Naive thymus-derived CD4-positive, alpha-beta T cell (primary cell): ENCODE results near the gene PCDHGA5. TPM values are rescaled to one million over a fixed set of nuclear protein-coding genes. Genes with fewer than 3 reads are reported as not detected.
A peak's percentile ranks its signal among the peaks of the same experiment; 100 is the strongest.
"Not testable (repeated sequence)": the region's sequence is repeated elsewhere in the genome, so short reads cannot be mapped to it uniquely, and the experiment has no call there.

ENCODE experiments used
- ATAC-seq: fragments of 150-1000 bp; cut with Tn5 transposase; 2 replicates; pipeline ENCODE4 v1.10.0; 2021; ENCODE audit warnings: mild to moderate bottlenecking, moderate library complexity
- CTCF ChIA-PET: fragments of 350-600 bp; sonication (Branson Sonifier 250); formaldehyde crosslinking; loops from one replicate; lab custom pipeline; 2021; ENCODE audit warnings: antibody characterized with exemption; lab: Charles Lee
- POLR2A ChIA-PET: fragments of 350-600 bp; sonication (Branson Sonifier 250); formaldehyde crosslinking; loops from one replicate; lab custom pipeline; 2021; ENCODE audit warnings: antibody characterized with exemption, inconsistent platforms; lab: Charles Lee
- DNase-seq, 9 donors: peaks; one replicate each; pipeline versions ENCODE4 v3.0.0 to v3.0.0-alpha.2; 2020 to 2022; ENCODE audit warnings: mixed read lengths in 1 of 9
- H3K27ac ChIP-seq: one replicate; pipeline ENCODE4 v1.7.0; 2013; ENCODE audit warnings: mild to moderate bottlenecking, low read depth, low read length, moderate library complexity
- H3K27me3 ChIP-seq, 2 donors: one replicate each; pipeline ENCODE4 v1.7.0; 2013; ENCODE audit warnings: low read length in 2 of 2, mild to moderate bottlenecking in 2 of 2, moderate library complexity in 2 of 2; ENCODE audit not compliant: control insufficient read depth in 2 of 2, insufficient read depth in 2 of 2
- H3K36me3 ChIP-seq, 3 experiments: 1 replicate in 2 of 3; 2 replicates in 1 of 3; pipeline ENCODE4 v1.7.0; 2013; ENCODE audit warnings: low read length in 3 of 3, mild to moderate bottlenecking in 3 of 3, moderate library complexity in 1 of 3; ENCODE audit not compliant: insufficient read depth in 3 of 3, control insufficient read depth in 2 of 3
- H3K4me1 ChIP-seq, 2 donors: one replicate each; pipeline ENCODE4 v1.7.0; 2013; ENCODE audit warnings: low read length in 2 of 2, mild to moderate bottlenecking in 2 of 2, moderate library complexity in 1 of 2; ENCODE audit not compliant: control insufficient read depth in 2 of 2, insufficient read depth in 2 of 2
- H3K4me3 ChIP-seq: 2 replicates; pipeline ENCODE4 v1.7.0; 2013; ENCODE audit warnings: mild to moderate bottlenecking, low read length
- H3K9me3 ChIP-seq, 3 experiments: 1 replicate in 2 of 3; 2 replicates in 1 of 3; pipeline ENCODE4 v1.7.0; 2013; ENCODE audit warnings: low read length in 3 of 3; ENCODE audit not compliant: control insufficient read depth in 2 of 3
- H3K27ac Mint-ChIP-seq, 9 donors: one replicate each; pipeline ENCODE4 v1.8.0; 2020 to 2022; ENCODE audit warnings: mixed read lengths in 9 of 9, mild to moderate bottlenecking in 8 of 9, moderate library complexity in 5 of 9, inconsistent platforms in 2 of 9
- H3K27me3 Mint-ChIP-seq, 5 donors: one replicate each; pipeline ENCODE4 v1.8.0; 2021 to 2022; ENCODE audit warnings: mixed read lengths in 5 of 5, mild to moderate bottlenecking in 1 of 5
- H3K36me3 Mint-ChIP-seq, 5 donors: one replicate each; pipeline ENCODE4 v1.8.0; 2020 to 2022; ENCODE audit warnings: mixed read lengths in 5 of 5, mild to moderate bottlenecking in 3 of 5, inconsistent platforms in 1 of 5
- H3K4me1 Mint-ChIP-seq, 7 donors: one replicate each; pipeline ENCODE4 v1.8.0; 2020 to 2022; ENCODE audit warnings: mixed read lengths in 7 of 7, mild to moderate bottlenecking in 3 of 7, inconsistent platforms in 1 of 7
- H3K4me3 Mint-ChIP-seq, 10 donors: one replicate each; pipeline ENCODE4 v1.8.0; 2020 to 2022; ENCODE audit warnings: mild to moderate bottlenecking in 10 of 10, mixed read lengths in 10 of 10, moderate library complexity in 6 of 10, inconsistent platforms in 2 of 10
- H3K9me3 Mint-ChIP-seq, 11 donors: one replicate each; pipeline ENCODE4 v1.8.0; 2020 to 2022; ENCODE audit warnings: mixed read lengths in 11 of 11, mild to moderate bottlenecking in 4 of 11, inconsistent platforms in 1 of 11, moderate library complexity in 1 of 11
- intact Hi-C, 2 donors: fragments of 100-400 bp; cut with micrococcal nuclease; formaldehyde crosslinking; loops; one replicate each; pipeline ENCODE4 v1.15.1; 2023
- polyA plus RNA-seq, 2 donors: library from polyadenylated mRNA; unstranded; fragments of 300-500 nt; fragmentation: Illumina TruSeq; gene quantifications; one replicate each; pipeline ENCODE4 v1.2.3, GENCODE V29; 2021
- total RNA-seq, 6 experiments: library from RNA in 5 of 6; stranded (reverse) in 5 of 6; gene quantifications; 1 replicate in 5 of 6; 2 replicates in 1 of 6; pipeline ENCODE4 v1.2.3 and lab custom pipeline; 2021 to 2026

PCDHGA5 gene
- total and polyA plus RNA-seq, 7 experiments from 2014 or later: 0.11 to 0.34 (median 0.24) TPM; not detected in 2

DNA sequence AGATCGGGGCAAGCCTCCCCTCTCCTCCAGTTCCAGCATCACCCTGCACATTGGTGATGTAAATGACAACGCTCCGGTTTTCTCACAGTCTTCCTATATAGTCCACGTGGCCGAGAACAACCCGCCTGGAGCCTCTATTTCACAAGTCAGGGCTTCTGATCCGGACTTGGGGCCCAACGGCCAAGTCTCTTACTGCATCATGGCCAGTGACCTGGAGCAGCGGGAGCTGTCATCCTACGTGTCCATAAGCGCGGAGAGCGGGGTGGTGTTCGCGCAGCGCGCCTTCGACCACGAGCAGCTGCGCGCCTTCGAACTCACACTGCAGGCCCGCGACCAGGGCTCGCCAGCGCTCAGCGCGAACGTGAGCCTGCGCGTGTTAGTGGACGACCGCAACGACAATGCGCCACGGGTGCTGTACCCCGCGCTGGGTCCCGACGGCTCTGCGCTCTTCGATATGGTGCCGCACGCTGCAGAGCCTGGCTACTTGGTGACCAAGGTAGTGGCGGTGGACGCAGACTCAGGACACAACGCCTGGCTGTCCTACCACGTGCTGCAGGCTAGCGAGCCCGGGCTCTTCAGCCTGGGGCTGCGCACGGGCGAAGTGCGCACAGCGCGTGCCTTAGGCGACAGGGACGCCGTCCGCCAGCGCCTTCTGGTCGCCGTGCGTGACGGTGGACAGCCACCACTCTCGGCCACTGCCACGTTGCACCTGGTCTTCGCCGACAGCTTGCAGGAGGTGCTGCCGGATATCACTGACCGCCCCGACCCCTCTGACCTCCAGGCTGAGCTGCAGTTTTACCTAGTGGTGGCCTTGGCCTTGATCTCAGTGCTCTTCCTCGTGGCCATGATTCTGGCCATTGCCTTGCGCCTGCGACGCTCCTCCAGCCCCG, 25.4 kb downstream of the PCDHGA5 start:
- Mint-ChIP-seq H3K9me3 (peaks cover 0 to 90% (median 60%) of the 10 kb centered on the region in 11 donors), H3K4me3 (peak overlapping the region in 2 of 10 donors; percentile 10 to 13)

DNA sequence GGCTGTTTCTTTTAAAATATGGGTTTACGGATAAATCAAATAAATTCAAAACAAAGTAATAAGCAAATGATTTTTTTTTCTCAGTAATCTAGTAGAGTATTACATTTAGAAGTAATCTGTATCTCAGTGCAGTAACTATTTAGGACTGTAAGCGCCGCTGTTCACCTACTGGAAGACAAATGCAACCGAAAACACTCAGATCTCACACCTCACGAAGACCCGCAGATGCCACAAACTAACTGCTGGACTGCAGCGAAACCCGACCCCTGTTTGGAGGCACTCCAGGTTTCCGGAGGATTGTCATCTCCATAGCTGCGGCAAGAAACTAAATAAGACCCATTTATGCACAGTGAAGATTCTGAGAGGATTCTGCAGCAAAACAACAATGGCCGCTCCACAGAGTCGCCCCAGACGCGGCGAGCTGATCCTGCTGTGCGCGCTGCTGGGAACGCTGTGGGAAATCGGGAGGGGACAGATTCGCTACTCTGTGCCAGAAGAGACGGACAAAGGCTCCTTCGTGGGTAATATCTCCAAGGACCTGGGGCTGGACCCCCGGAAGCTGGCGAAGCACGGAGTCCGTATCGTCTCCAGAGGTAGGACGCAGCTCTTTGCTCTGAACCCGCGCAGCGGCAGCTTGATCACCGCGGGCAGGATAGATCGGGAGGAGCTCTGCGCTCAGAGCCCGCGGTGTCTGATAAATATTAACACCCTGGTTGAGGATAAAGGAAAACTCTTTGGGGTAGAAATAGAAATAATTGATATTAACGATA, 28.7 kb downstream of the PCDHGA5 start, which contains the start of gene PCDHGA8:
Gene PCDHGA8, plus strand, starts transcription at position 205 of the 770 bp plus-strand sequence. Its CDS starts 181 bp downstream, at position 386.
- H3K27ac Mint-ChIP-seq: peak within 1 kb of the TSS in 1 of 9 donors; percentile 6
- no peak for ATAC-seq
- POLR2A ChIA-PET: no interaction called here
- Histone ChIP-seq H3K4me3 (no peak within 1 kb of the TSS), H3K4me1 (no peaks in the 10 kb centered on the region), H3K27me3 (peaks cover 4 to 12% of the 10 kb centered on the region in 2 donors), H3K27ac (no peak within 1 kb of the TSS), H3K9me3 (peaks cover 0 to 39% (median 0%) of the 10 kb centered on the region in 3 experiments), H3K36me3 (no peaks in the 10 kb centered on the region)
- peaks cover 31 to 82% (median 75%) of the 10 kb centered on the region in 5 donors for H3K27me3 Mint-ChIP-seq
- intact Hi-C loops: no loop called here
- no peak for DNase-seq
- H3K36me3 Mint-ChIP-seq: peaks cover 3 to 30% (median 10%) of the 10 kb centered on the region in 5 donors
- H3K4me1 Mint-ChIP-seq: peaks cover 0 to 3% (median 0%) of the 10 kb centered on the region in 7 donors
- peak within 1 kb of the TSS in 3 of 10 donors; percentile 2 to 64 (median 25) for H3K4me3 Mint-ChIP-seq
- peaks cover 0 to 88% (median 53%) of the 10 kb centered on the region in 11 donors for H3K9me3 Mint-ChIP-seq
- CTCF ChIA-PET: no interaction called here

More for the DNA sequence above, 25.4 kb downstream of the PCDHGA5 start:
- Histone ChIP-seq H3K4me1 (no peaks in the 10 kb centered on the region), H3K27ac (no peak overlapping the region), H3K4me3 (no peak overlapping the region), H3K36me3 (no peaks in the 10 kb centered on the region), H3K9me3 (peaks cover 0 to 45% (median 0%) of the 10 kb centered on the region in 3 experiments), H3K27me3 (peaks cover 4 to 14% of the 10 kb centered on the region in 2 donors)
- Mint-ChIP-seq H3K27ac (peak overlapping the region in 2 of 9 donors; percentile 55 to 77), H3K36me3 (peaks cover 5 to 41% (median 10%) of the 10 kb centered on the region in 5 donors), H3K4me1 (peaks cover 0 to 3% (median 0%) of the 10 kb centered on the region in 7 donors), H3K27me3 (peaks cover 30 to 85% (median 78%) of the 10 kb centered on the region in 5 donors)
- DNase-seq (no peak), ATAC-seq (no peak)
- CTCF ChIA-PET: interaction anchor here (1.0 kb wide), 1 partner anchor 28 kb away, joined by 3 read pairs; the partner anchor contains the start of gene PCDHGB7
- intact Hi-C loops: no loop called here
- POLR2A ChIA-PET: no interaction called here

DNA sequence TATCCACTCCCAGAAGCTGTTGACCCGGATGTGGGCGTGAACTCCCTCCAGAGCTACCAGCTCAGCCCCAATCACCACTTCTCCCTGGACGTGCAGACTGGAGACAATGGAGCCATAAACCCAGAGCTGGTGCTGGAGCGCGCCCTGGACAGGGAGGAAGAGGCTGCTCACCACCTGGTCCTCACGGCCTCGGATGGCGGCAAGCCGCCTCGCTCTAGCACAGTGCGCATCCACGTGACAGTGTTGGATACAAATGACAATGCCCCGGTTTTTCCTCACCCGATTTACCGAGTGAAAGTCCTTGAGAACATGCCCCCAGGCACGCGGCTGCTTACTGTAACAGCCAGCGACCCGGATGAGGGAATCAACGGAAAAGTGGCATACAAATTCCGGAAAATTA, 29.3 kb downstream of the PCDHGA5 start:
- H3K4me3 Mint-ChIP-seq: no peak overlapping the region
- intact Hi-C loops: no loop called here
- Histone ChIP-seq H3K36me3 (no peaks in the 10 kb centered on the region), H3K27me3 (peaks cover 4 to 12% of the 10 kb centered on the region in 2 donors), H3K4me3 (no peak overlapping the region), H3K9me3 (peaks cover 0 to 38% (median 0%) of the 10 kb centered on the region in 3 experiments), H3K4me1 (no peaks in the 10 kb centered on the region), H3K27ac (no peak overlapping the region)
- H3K9me3 Mint-ChIP-seq: peaks cover 0 to 87% (median 51%) of the 10 kb centered on the region in 11 donors
- H3K27ac Mint-ChIP-seq: peak overlapping the region in 1 of 9 donors; percentile 6
- POLR2A ChIA-PET: no interaction called here
- no peak for ATAC-seq
- H3K36me3 Mint-ChIP-seq: peaks cover 3 to 29% (median 10%) of the 10 kb centered on the region in 5 donors
- no peak for DNase-seq
- CTCF ChIA-PET: no interaction called here
- H3K4me1 Mint-ChIP-seq: peaks cover 0 to 3% (median 0%) of the 10 kb centered on the region in 7 donors
- H3K27me3 Mint-ChIP-seq: peaks cover 30 to 84% (median 74%) of the 10 kb centered on the region in 5 donors

DNA sequence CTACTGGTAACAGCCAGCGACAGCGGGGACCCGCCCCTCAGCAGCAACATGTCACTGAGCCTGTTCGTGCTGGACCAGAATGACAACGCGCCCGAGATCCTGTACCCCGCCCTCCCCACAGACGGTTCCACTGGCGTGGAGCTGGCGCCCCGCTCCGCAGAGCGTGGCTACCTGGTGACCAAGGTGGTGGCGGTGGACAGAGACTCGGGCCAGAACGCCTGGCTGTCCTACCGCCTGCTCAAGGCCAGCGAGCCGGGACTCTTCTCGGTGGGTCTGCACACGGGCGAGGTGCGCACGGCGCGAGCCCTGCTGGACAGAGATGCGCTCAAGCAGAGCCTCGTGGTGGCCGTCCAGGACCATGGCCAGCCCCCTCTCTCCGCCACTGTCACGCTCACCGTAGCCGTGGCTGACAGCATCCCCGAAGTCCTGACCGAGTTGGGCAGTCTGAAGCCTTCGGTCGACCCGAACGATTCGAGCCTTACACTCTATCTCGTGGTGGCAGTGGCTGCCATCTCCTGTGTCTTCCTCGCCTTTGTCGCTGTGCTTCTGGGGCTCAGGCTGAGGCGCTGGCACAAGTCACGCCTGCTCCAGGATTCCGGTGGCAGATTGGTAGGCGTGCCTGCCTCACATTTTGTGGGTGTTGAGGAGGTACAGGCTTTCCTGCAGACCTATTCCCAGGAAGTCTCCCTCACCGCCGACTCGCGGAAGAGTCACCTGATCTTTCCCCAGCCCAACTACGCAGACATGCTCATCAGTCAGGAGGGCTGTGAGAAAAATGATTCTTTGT, 30.6 kb downstream of the PCDHGA5 start:
- intact Hi-C loops, H3K4me1 Mint-ChIP-seq, H3K4me3 Mint-ChIP-seq, CTCF ChIA-PET, DNase-seq, POLR2A ChIA-PET, H3K36me3 ChIP-seq, H3K4me1 ChIP-seq, H3K4me3 ChIP-seq, H3K27ac ChIP-seq, ATAC-seq: not testable (repeated sequence)
- H3K27me3 ChIP-seq: peaks cover 4 to 12% of the 10 kb centered on the region in 2 donors
- peaks cover 0 to 39% (median 0%) of the 10 kb centered on the region in 3 experiments for H3K9me3 ChIP-seq
- Mint-ChIP-seq H3K27me3 (peaks cover 37 to 85% (median 74%) of the 10 kb centered on the region in 5 donors), H3K27ac (peak overlapping the region in 1 of 9 donors; percentile 28), H3K36me3 (peaks cover 2 to 27% (median 10%) of the 10 kb centered on the region in 5 donors), H3K9me3 (peaks cover 0 to 86% (median 49%) of the 10 kb centered on the region in 11 donors)

DNA sequence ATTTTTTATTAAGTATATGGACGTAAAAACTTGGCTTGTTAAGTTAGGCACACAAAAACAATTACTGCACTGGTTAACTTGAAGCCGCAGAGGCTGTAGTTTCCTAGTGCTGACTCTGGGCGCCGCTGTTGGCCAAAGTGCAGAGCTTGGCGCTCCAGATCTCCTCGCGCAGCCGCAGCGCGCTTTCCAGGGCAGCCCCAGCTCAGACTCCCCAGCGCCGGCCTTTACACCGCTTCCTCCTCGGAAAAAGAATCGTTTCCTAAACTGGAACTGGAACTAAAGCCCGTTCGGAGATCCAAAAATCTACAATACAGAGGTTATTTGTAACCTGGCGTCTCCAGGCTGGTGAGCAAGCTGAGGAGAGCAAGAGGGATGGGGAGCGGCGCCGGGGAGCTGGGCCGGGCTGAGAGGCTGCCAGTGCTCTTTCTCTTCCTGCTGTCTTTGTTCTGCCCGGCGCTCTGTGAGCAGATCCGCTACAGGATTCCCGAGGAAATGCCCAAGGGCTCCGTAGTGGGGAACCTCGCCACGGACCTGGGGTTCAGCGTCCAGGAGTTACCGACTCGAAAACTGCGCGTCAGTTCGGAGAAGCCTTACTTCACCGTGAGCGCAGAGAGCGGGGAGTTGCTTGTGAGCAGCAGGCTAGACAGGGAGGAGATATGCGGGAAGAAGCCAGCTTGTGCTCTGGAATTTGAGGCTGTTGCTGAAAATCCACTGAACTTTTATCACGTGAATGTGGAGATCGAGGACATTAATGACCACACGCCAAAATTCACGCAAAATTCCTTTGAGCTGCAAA, 34.0 kb downstream of the PCDHGA5 start, which contains the start of gene PCDHGB5:
Gene PCDHGB5, plus strand, starts transcription at position 192 of the 796 bp plus-strand sequence. Its CDS starts 181 bp downstream, at position 373.
- Mint-ChIP-seq H3K27ac (peak within 1 kb of the TSS in 2 of 9 donors; percentile 43 to 83), H3K4me3 (peak within 1 kb of the TSS; percentile 27 to 67 (median 44)), H3K36me3 (peaks cover 4 to 27% (median 9%) of the 10 kb centered on the region in 5 donors), H3K9me3 (peaks cover 4 to 82% (median 38%) of the 10 kb centered on the region in 11 donors), H3K27me3 (peaks cover 45 to 83% (median 68%) of the 10 kb centered on the region in 5 donors)
- POLR2A ChIA-PET, H3K4me1 Mint-ChIP-seq, H3K4me1 ChIP-seq, H3K27ac ChIP-seq, CTCF ChIA-PET, intact Hi-C loops, H3K4me3 ChIP-seq, H3K36me3 ChIP-seq: not testable (repeated sequence)
- Histone ChIP-seq H3K27me3 (peaks cover 2 to 18% of the 10 kb centered on the region in 2 donors), H3K9me3 (peaks cover 0 to 45% (median 0%) of the 10 kb centered on the region in 3 experiments)
- peak in 4 of 9 donors; percentile 41 to 49 (median 42) for DNase-seq
- ATAC-seq: peak; percentile 89
